GM19397 (cell line): Measurements from ENCODE around the gene FBLN5.

Experiments
- ATAC-seq: cut with Tn5 transposase; IDR thresholded peaks from one replicate; pipeline ENCODE4 v1.9.1; 2021; ENCODE audit warnings: mild to moderate bottlenecking, moderate library complexity; ENCODE audit not compliant: unreplicated experiment

Gene FBLN5, protein sequence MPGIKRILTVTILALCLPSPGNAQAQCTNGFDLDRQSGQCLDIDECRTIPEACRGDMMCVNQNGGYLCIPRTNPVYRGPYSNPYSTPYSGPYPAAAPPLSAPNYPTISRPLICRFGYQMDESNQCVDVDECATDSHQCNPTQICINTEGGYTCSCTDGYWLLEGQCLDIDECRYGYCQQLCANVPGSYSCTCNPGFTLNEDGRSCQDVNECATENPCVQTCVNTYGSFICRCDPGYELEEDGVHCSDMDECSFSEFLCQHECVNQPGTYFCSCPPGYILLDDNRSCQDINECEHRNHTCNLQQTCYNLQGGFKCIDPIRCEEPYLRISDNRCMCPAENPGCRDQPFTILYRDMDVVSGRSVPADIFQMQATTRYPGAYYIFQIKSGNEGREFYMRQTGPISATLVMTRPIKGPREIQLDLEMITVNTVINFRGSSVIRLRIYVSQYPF

DNA sequence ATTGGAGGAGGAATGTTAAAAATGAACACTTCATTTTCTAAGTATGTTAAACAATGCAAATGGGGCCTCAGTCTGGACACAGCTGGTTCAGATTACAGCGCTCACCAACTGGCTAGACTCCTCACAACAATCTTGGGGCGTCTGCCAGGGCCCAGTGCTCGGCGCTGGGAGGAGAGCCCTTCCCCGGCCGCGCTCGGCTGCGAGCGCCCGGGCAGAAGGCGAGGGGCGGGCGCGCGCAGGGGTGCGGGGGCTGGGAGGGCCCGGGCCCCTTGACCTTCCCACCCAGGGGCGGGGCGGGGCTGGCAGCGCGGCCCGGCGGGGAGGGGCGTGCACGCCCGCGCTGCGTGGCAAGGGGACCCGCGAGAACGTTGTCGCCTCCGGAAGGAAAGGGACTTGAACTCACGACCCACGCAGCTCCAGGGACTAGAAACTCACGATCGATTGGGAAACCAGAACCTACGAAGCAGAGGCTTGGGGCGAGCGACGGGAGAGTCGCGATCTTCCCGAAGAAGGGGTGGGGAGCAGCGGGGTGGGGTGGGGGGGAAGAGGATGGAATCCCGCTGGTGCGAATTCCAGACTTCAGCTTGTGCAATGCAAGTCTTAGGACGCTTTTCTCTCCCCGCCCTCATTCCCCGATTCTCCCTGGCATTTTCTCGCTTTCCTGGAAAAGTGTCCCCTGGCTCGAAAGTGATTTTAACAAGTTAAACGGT lies at the start of gene FBLN5:
Gene FBLN5, minus strand, starts transcription at position 220 of the 710 bp plus-strand sequence. CDS start 465 bp downstream, outside the sequence.
- no peak for ATAC-seq

DNA sequence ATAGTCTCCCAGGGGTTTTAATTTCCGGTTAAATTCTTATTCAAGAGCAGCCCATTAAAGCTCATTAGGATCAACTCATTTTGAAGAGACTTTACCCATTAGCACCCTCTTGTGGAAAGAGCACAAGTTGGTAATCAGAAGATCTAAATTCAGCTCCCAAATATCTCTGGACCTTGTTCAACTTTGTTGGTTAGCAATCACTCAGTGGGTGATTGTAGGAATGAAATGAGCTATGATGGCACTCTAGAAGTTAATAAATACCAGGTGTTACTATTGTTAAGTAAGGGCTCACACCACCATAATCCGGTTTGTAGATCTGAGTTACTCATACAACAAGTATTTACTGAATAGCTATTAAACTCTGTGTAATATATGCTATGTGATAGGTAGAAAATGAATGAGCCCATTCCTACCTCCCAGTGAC lies 49.5 kb upstream of the FBLN5 start:
- ATAC-seq, result no peak

DNA sequence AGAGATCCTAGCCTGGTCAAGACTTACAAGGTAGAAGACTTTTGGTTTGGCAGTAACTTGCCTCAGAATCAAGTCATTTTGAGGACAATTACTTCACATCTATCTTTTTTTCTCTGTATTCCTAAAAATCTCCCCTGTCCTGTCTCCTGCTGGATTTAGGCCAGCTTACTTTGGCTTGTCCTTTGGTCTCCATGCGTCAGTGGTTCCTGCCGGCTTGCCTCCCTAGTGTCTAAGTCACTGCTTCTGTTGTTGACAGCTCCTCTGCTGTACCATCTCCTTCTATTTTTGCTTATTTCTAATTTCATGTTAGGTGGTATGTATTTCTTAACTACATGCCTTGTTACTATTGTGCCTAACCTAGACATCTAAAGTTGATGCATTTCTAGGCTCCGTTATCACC lies 39.7 kb upstream of the FBLN5 start:
- ATAC-seq, result no peak

DNA sequence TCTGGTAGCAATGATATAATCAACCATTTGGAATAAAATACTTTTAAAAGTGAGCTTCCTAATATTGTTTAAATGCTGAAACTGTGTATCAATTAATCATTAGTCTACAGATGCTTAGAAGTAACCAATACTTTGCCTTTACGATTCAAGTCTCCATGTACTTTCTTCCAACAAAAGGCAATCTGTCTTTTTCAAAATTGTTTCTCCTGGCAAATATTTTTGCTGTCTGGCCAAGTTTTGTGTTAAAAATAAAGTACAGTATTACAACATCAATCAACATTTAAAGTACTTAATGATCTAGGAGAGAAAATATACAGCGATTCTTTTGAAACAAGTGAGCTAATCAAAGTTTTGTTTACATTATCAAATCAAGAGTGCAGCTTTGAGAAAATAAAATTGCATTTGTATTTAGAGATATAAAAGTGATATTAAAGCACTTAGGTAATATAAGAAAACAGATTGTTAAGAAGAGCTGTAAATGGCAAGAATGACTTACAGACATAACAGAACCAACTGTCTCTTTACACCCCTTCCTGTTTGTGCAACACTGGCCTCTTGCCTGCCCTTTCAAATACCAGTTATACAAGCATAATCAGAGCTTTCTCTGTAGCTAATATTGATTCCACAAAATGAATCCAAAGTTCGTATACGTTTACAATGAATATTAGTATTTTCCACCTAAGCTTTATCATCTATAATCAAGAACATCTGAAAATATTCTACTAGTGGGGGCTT lies 38.2 kb upstream of the FBLN5 start:
- ATAC-seq, result no peak

DNA sequence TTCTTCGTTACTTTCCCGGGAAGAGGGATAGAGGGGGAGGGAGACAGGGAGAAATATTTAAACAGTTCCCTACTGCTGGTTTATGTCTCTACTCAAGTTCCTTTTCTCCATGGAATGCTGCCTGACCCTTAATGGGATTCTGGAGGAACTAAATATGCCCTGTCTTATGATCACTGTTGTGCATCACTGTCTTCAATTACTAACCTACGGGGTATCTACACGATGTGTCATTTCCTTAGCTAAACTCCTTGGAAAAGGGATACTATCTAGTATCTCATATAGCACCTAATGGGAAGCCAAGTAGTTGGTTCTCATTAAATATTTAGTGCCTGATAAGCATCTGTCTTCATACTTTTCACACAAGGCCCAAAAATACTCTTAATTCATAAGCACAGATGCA lies 37.5 kb upstream of the FBLN5 start:
- no peak for ATAC-seq

DNA sequence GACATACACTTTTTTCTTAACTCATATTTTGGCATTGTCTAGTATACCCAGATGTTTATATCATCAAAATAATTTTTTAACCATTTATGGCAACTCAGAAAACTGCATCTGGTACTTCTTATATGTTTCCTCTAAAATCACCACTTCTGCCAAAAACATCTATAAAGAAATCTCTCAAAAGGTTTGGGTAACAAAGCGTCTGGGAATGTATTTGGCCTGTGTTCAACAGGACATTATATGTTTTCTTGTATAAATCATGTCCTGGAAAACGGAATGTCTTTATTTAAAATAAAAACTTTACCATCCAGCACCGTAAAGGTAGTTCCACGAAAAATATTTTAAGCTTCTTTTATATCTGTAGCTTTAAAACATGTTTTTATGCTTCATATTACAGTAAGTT lies 36.1 kb upstream of the FBLN5 start:
- ATAC-seq, result no peak

DNA sequence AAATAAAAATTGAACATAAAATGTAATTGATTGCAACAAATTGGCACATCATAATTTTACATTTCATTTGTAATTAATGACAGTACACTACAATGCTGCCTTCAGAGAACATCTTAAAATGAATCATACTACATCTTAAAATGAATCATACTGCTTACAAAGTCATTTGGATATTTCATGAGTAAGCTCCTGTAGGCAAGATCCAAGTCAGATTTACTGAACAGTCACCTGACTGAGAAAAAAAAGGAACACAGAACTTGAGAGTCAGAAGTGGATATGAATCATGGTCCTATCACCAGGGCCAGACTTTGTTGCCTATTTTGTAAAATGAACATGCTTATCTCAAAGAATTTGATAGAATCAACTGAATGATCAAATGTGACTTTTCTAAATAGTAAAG lies 32.7 kb upstream of the FBLN5 start:
- ATAC-seq, result no peak

DNA sequence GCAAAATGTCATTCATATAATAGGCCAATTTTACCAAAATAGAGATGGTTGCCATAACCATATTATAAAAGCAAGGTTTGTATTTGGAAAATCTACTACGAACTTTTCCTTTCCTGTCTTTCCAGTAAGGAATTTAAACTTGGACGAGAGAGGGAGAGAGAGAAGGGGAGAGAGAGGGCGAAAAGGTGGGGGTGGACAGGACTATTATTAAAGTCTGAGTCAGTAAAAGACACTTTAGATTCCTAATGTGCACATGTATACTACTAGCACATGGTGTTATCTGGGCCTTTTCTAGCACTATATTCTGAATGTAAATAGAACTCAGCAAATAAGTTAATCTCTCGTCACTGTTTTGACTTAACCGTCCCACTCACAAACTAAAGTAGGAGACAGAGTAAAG lies 30.4 kb upstream of the FBLN5 start:
- no peak for ATAC-seq

DNA sequence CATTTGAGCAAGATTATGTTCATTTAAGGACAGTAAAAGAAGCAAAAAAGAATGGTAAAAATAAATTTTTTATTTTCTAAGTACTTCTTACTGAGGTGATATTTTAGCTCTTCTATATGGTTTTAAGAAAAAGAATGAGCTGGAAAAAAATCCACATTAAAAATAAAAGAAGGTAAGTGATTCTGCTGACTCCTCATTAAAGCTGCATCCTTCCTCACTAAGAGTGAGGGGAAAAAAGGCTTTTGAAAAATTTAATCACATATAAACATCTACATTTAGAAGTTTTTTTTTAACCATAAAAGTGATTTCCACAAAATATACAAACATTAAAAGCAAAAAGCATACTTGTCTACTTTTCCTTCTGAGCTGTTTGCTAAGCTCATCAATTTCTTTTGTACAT lies 28.3 kb upstream of the FBLN5 start:
- ATAC-seq, result no peak

DNA sequence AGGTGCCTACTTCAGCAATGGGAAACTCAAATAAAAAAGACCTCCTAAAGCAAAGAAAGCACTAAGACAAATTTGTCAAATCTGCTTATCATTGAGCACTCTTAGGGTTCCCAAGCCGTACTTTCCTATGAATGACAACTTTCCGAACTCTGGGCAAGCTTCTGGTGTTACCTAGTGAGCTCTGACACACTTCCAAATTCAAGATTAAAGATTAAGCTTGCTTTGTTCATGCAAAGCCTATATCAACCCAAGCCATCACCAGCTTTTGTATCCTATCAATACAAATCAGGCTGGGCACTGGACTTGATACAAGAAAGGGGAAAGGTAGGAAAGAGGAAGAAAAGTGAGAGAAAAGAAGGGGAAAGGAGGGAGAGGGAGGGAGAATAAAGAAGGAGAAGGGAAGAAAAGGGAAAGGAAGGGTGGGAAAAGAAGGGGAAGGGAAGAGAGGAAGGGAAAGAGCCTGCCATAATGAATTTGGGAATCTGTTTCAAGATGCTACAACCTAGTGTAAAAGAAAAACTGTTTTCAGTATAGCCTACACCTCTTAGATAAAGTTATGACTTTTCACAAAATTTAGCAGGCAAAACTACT lies 23.8 kb upstream of the FBLN5 start:
- no peak for ATAC-seq

DNA sequence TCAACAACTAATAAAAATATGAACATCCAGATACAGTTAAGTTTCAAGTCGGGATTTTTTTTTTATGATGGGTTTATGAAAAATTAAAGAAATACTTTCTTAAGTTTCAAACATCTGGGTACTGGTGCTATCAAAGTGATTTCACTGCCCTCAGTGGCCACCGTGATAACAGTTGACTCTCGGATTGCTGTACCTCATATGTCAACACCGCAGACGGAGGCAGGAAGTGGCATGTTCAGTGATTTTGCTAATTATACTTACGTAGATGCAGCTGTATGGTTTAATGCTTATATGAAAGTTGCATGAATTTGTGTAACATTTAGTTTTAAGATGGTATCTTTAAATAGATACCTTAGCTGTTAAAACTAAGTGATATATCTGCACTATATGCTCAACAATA lies 20.8 kb upstream of the FBLN5 start:
- ATAC-seq, result no peak

DNA sequence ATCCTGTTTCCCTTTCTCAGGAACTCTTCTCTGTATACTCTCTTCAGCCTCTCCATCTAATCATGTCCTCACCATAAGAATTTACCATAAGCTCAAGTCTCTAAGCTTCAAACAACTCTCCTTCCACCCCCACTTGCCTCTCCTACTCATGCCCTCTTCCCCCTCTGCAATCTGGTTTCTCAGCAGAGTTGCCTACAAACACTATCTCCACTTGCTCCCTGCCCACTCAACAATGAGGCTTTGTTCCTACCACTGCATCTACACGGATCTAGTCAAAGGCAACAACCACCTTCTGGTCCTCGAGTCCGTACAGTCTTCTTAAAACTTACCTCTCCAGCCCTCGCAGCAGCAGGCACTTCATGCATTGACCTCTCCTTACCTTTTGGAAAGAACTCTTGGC lies 17.2 kb upstream of the FBLN5 start:
- ATAC-seq, result no peak

DNA sequence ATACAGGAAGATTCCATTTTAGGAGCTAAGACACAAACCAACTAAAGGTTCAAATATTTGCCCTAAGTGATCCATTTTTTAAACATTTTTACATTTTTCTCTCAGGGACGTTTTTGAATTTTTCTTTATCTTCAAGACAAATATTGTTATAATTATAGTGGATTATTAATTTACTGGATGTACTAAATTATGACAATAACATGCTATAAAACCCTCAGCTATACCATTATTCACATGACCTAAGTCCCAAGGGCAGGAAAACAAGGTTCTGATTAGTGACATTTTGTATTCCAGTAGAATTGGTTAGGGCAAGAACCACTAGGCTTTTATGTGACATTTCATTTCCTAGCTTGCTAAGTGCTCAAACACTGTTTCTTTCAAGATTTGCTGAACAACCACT lies 16.5 kb upstream of the FBLN5 start:
- no peak for ATAC-seq

DNA sequence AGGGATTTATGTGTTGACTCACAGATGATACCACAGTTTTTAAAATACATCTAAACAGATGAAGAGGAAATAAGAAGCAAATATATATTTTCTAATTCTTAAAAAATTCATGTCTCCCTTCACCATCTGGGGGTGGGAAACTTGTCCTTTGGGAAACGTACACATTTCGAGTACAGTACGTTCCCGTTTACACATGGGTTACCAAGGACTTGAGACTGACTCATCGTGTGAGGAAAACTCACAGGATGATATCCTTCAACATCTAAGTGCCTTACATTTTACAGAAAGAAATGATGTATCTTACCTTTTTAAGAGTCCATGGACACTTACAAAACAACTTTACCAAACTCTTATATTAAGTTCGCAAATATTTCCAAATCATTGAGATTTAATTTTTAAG lies 16.0 kb upstream of the FBLN5 start:
- no peak for ATAC-seq

DNA sequence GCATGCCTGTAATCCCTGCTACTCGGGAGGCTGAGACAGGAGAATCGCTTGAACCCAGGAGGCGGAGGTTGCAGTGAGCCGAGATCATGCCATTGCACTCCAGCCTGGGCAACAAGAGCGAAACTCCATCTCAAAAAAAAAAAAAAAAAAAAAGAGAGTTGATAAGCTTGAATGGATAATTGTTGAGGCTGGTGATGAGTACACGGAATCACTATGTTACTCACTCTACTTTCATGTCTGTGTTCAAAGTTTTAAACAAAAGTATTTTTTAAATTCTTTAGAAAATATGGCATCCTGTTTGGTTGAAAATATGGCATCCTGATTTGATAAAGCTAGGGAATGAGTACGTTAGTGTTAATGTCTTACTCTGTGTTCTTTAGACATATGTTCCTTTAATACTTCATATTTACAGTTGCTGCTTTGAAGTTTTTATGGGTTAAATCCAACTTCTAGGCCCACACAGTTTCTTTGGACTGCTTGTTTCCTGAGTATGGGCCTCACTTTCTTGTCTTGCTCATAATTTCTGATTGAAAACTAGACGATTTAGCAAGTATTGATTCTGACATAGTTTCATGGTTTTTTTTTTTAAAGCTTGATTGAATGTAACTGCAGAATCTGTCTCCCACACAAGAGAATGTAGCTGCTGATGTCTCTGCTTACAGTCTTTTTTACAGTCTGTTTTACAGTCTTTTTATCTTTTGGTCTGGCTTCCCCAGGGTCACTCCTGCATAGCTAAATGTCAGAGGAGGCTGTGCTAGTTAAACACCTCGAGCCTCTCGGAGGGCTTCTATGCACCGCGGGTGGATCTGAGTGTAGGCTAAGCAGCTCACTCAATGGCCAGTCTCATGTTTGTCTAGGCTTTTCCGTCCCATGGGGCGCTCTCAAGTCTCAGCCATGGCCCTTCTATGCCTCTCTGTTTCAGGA lies 14.1 kb upstream of the FBLN5 start:
- no peak for ATAC-seq

DNA sequence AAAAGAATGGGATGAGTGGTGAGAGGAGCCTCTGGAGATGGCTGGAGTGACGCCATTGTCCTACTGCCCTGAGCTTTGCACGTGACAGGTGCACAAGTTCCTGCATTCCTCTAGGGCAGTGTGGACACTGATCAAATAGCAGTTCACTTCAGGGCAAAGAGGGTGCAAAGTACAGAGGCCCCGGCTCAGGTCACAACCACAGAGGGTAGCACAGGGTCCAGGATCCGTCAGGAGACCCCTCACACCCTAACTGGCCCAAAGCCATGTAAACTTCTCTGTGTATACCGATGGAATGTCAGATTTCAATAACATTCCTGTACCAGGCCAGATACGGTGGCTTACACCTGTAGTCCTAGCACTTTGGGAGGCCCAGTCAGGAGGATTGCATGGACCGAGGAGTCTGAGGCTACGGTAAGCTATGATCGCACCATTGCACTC lies 10.4 kb upstream of the FBLN5 start:
- no peak for ATAC-seq

DNA sequence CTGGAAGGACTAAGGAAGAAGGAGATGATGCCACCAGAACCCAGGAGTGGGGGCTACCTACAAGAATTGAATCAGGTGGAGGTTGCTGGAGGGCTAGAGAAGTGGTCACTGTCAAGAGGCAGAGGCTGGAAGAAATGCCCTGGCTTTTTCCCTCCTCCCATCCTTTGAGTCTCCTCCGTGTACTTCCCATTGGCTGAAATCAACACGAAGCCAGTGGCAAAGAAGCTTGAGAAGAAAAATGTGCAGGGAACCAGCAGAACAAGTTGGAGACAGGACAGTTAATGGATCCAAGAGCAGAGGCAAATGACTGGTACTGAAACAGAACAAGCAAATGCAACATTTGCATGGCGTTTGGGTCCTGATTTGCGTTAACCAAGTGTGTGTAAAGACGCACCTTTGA lies 9.1 kb upstream of the FBLN5 start:
- ATAC-seq, result no peak

DNA sequence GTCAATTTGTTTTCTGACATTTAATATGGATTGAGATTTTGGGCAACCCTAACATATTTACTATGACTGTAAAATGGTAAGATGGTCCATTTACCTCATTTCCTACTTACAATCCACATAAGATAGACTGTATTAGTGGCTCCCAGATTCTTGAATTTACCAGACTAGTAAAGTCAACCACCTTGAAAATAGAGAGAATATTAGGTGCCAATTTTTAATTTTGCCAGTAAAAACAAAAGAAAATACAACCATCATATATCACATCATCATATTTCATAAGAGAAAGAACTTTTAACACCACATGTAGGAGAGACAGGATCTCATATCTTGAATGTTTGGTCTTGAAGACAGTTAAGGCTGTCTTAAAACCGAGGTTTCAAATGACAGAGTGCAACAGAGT lies 7.7 kb upstream of the FBLN5 start:
- no peak for ATAC-seq

DNA sequence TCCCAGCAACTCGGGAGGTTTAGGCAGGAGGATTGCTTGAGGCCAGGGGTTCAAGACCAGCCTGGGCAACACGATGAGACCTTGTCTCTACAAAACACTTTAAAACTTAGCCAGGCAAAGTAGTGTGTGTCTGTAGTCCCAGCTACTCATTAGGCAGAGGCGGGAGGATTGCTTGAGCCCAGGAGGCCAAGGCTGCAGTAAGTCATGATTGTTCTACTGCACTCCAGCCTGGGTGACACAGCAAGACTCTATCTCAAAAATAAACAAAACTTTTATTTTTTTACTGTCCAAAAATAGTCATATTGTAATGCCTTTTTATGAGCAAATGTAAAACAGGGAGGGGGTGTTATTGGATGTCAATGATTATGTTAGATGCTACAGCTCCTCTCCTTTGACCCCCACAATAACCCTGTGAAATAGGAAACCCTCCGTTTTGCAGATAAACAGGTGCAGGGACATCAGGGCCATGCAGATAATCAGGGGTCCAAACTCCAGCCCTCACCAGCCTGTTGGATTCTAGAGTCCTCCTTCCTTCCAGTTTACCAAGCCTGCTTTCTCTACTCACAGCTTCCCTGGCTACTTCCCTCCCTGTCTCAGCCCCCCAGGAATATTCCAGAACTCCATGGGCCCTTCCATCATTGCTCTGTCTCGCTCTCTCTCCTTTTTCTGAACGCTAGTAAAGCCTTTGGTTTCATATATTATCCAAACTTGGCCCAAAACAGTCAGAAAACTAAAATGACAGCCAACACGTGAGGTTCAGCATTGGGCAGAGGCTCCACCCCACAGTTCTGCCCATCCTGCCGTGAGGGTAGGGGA lies 5.9 kb upstream of the FBLN5 start:
- no peak for ATAC-seq
